HCT116 (cell line): ENCODE data around the gene ADD1.

Experiments
- CTCF ChIP-seq, 3 experiments: fragments of 200-600 bp in 1 of 3; sonication (generic) in 1 of 3; IDR thresholded peaks in 2 of 3; conservative IDR thresholded peaks in 1 of 3; 2 replicates each; pipeline ENCODE4 v1.5.1; 2012 to 2017; ENCODE audit warnings: low read depth in 2 of 3, low read length in 2 of 3, antibody characterized with exemption in 1 of 3, borderline replicate concordance in 1 of 3, control low read depth in 1 of 3, mild to moderate bottlenecking in 1 of 3, mixed read lengths in 1 of 3, mixed run types in 1 of 3, moderate library complexity in 1 of 3; ENCODE audit not compliant: insufficient read depth in 1 of 3
- YY1 ChIP-seq: IDR thresholded peaks from 2 replicates; pipeline ENCODE4 v1.6.1; 2011; ENCODE audit warnings: low read length, low read depth, moderate library complexity, mild to moderate bottlenecking; ENCODE audit not compliant: insufficient replicate concordance; ENCODE audit errors: extremely low read depth

GRCh38 chr4:2909583-2909982 is 65.9 kb downstream of the ADD1 start:
- TF ChIP-seq CTCF (IDR thresholded peaks at IDR 0.05 in 2 of 3, conservative IDR thresholded peaks at IDR 0.05 in 1 of 3; ENCODE audit: borderline replicate concordance in 1 of 3, insufficient read depth in 1 of 3, low read depth in 2 of 3, low read length in 2 of 3) (no peak), YY1 (no peak)
